T-helper 1 cell treated with Interleukin-12 subunit alpha and Interleukin-12 subunit beta and Interleukin-4 antibody, amounts not matched to agents 30 μg/mL and 1 μg/mL, for 36 hours (primary cell): ENCODE data around the gene DGKD.
"Not testable (repeated sequence)": the region's sequence is repeated elsewhere in the genome, so short reads cannot be mapped to it uniquely, and the experiment has no call there.

Source experiments
- H3K27ac Mint-ChIP-seq: one replicate; pipeline ENCODE4 v1.8.0; 2021; ENCODE audit warnings: mild to moderate bottlenecking, mixed read lengths
- H3K27me3 Mint-ChIP-seq: one replicate; pipeline ENCODE4 v1.8.0; 2021; ENCODE audit warnings: low read depth, mixed read lengths
- H3K36me3 Mint-ChIP-seq: one replicate; pipeline ENCODE4 v1.8.0; 2021; ENCODE audit warnings: low read depth, mixed read lengths
- H3K4me1 Mint-ChIP-seq: one replicate; pipeline ENCODE4 v1.8.0; 2021; ENCODE audit warnings: low read depth, mixed read lengths
- H3K4me3 Mint-ChIP-seq: one replicate; pipeline ENCODE4 v1.8.0; 2021; ENCODE audit warnings: mild to moderate bottlenecking, moderate library complexity, mixed read lengths
- H3K9me3 Mint-ChIP-seq: one replicate; pipeline ENCODE4 v1.8.0; 2021; ENCODE audit warnings: mixed read lengths

The DGKD gene

GRCh38 chr2:233380132-233380895 is 26.0 kb downstream of the DGKD start:
- H3K36me3 Mint-ChIP-seq, result peaks cover 19% of the 10 kb centered on the region
- H3K4me3 Mint-ChIP-seq, result no peak overlapping the region
- H3K9me3 Mint-ChIP-seq, result no peaks in the 10 kb centered on the region
- H3K27ac Mint-ChIP-seq, result no peak overlapping the region
- H3K27me3 Mint-ChIP-seq, result no peaks in the 10 kb centered on the region
- peaks cover 30% of the 10 kb centered on the region for H3K4me1 Mint-ChIP-seq

DNA sequence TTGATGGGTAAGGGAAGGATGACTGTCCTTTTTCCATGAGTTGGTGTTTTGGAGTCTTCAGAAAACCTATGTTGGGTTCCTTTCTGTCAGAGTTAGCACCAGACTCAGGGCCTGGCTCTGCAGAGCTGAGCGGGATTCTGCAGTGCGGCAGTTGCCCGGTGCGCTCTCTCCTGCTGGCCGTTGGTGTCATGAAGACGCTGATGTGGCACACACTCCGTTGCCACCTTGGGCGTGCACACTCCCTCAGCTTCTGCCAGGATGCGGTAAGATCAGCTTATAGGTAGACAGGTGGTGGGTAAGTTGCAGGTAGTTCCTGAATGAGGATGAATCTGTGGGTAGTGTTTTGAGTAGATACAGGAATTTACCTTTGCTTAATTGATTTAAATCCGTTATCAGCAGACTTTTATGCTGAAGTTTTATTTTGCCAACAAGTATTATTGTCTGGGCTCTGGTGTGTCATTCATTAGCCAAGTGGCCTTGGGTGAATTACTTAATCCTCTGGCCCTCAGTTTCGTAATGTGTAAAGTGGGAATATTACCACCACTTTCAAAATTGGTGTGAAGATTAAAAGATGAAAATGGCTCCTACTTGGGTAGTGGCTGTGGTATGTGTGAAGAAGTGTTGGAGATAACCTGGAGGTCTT is 26.8 kb downstream of the DGKD start:
- Mint-ChIP-seq H3K27ac (no peak overlapping the region), H3K4me3 (no peak overlapping the region), H3K4me1 (peaks cover 35% of the 10 kb centered on the region), H3K9me3 (no peaks in the 10 kb centered on the region), H3K36me3 (peaks cover 21% of the 10 kb centered on the region), H3K27me3 (no peaks in the 10 kb centered on the region)

- H3K36me3 Mint-ChIP-seq, result peaks cover 21% of the 10 kb centered on the region
- H3K27ac Mint-ChIP-seq, result no peak overlapping the region
- no peaks in the 10 kb centered on the region for H3K27me3 Mint-ChIP-seq
- no peak overlapping the region for H3K4me3 Mint-ChIP-seq
- peaks cover 36% of the 10 kb centered on the region for H3K4me1 Mint-ChIP-seq
- no peaks in the 10 kb centered on the region for H3K9me3 Mint-ChIP-seq
These were observed 27.3 kb downstream of the DGKD start for GRCh38 chr2:233381638-233381995.

- Mint-ChIP-seq H3K27me3 (no peaks in the 10 kb centered on the region), H3K4me3 (no peak overlapping the region), H3K9me3 (no peaks in the 10 kb centered on the region), H3K4me1 (peaks cover 42% of the 10 kb centered on the region), H3K36me3 (peaks cover 11% of the 10 kb centered on the region), H3K27ac (no peak overlapping the region)
These were observed 29.7 kb downstream of the DGKD start for GRCh38 chr2:233384015-233384414.

DNA sequence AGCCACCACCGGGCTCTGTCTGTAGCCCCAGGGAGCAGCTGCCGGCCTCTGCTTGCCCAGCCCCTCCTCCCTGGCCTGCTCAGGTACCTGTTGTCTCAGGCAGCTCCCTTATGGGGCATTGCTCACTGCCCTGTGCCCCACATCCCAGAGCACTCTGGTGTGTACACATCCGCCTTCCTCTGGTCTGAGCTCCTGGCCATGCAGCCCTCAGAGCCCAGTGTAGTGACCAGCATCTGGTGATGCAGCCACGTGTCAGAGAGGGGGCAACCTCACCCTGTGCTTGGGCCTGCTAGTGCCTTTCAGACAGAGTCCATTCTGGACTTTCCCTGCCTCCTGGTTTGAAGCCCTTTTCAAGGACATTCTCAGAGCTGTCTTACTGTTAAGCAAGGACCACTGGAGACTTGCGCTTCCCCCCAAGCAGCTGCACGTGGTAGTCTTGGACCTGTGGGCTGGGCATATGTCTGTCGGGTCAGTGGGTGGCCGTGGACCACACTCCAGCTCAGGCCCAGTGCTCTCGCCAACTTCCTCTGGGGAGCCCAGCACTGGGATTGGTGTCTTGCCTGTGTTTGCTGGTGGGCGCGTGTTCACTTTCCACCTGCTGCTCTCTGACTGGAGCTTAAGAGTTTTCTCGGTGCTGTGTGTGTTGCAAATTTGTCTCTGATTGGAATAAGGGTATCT is 30.7 kb downstream of the DGKD start:
- Mint-ChIP-seq H3K4me3 (peak overlapping the region; percentile 38), H3K36me3 (peaks cover 8% of the 10 kb centered on the region), H3K4me1 (peaks cover 40% of the 10 kb centered on the region), H3K27me3 (no peaks in the 10 kb centered on the region), H3K27ac (peak overlapping the region; percentile 16), H3K9me3 (no peaks in the 10 kb centered on the region)

DNA sequence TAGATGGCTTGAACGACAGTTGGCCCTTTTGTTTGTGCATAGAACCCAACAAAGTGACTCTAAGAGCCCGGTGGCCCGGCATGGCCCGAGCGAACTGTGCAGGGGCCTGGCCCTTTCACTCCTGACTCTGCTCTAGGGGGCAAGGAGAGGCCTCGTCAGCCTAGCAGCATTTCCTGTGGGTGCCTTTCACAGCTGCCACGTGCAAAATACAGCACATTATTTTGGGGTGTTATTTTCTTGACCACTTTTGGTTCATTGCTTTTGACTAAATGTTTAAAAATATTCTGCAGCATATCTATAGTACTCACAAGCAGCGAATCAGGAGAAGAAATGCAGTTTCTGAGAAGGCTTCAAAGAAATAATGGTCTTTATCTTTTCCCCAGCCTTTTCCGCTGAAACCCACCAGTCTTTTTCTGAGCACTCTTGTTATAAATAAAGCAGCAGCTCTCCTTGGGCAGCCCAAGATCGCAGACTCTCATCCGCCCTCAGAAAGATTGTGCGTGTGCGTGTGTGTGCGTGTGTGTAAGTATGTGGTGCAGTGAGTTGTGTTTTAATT is 31.3 kb downstream of the DGKD start:
- Mint-ChIP-seq H3K27ac (peak overlapping the region; percentile 16), H3K36me3 (peaks cover 14% of the 10 kb centered on the region), H3K27me3 (no peaks in the 10 kb centered on the region), H3K4me3 (peak overlapping the region; percentile 38), H3K9me3 (no peaks in the 10 kb centered on the region), H3K4me1 (peaks cover 38% of the 10 kb centered on the region)

DNA sequence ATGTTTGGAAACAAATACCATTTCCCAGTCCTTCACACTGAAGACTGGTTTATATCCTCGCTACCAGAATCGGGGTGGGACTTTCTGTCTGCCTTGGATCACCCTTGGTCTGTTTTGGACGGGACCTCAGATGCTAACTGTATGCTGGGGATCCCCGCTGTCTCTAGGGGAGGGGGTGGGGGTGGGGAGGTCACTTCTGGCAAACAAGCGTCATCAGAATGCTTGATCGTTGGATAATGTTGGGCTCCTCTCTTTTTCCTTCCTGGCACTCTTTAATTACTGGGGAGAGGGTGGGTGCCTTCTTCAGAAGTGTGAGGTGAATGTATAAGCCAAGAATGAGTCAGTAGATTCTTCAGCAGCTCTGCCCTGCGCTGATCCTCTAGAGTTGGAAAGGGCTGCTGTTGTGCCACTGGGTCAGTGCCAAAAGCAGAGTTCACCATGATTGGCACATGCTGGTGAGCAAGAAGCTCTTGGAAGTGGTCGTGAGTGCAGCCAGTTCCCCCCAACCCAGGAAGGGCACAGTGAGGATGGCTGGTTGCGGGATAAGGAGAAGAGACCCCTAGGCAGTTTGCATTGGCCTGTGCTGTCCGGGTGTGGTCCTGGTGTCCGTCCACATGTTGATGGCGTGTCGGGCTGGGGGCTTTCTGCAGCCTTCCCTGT is 32.2 kb downstream of the DGKD start:
- Mint-ChIP-seq H3K27me3 (no peaks in the 10 kb centered on the region), H3K36me3 (peaks cover 16% of the 10 kb centered on the region), H3K4me1 (peaks cover 31% of the 10 kb centered on the region), H3K4me3 (peak overlapping the region; percentile 11), H3K27ac (no peak overlapping the region), H3K9me3 (no peaks in the 10 kb centered on the region)

- Mint-ChIP-seq H3K36me3 (peaks cover 16% of the 10 kb centered on the region), H3K27ac (no peak overlapping the region), H3K9me3 (no peaks in the 10 kb centered on the region), H3K27me3 (no peaks in the 10 kb centered on the region), H3K4me3 (no peak overlapping the region), H3K4me1 (peaks cover 31% of the 10 kb centered on the region)
These were observed 32.9 kb downstream of the DGKD start for GRCh38 chr2:233387225-233387624.

DNA sequence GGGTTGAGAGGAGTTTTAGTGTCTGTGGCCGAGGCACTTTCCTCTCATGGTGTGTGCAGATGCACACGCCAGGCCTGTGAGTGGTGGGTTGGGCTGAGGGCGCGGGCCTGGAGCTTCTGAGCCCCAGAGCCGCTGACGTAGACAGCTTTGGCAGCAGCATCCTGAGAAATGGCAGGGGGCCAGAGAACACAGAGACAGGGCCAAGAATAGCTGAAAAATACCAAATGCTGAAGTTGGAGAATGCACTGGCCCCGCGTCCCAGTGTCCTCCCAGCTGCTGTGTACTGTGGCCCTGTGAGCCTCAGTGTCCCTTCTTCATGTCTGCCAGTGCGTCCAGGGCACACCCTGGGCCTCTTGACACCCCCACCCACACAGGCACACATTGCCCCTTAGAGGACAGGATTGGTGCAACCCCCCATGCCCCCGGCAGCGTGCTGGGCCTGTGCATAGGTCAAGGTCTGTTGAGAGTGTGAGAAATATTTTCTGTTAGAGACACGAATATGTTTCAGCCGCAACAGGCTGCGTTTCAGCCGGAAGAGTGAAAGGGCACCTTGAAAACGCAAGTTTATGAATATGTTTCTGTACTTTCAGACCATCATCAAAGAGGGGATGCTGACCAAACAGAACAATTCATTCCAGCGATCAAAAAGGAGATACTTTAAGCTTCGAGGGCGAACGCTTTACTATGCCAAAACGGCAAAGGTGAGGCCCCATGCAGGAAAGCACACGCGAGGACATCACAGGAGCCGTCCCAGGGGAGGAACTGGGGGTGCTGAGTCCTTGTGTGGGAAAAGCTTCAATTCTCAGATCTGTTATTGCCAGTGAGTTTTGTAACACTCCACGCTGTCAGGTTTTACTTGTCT is 33.6 kb downstream of the DGKD start:
- H3K9me3 Mint-ChIP-seq, result no peaks in the 10 kb centered on the region
- H3K27me3 Mint-ChIP-seq, result no peaks in the 10 kb centered on the region
- peaks cover 26% of the 10 kb centered on the region for H3K4me1 Mint-ChIP-seq
- peaks cover 14% of the 10 kb centered on the region for H3K36me3 Mint-ChIP-seq
- H3K27ac Mint-ChIP-seq, result no peak overlapping the region
- no peak overlapping the region for H3K4me3 Mint-ChIP-seq

GRCh38 chr2:233389601-233390125 is 35.4 kb downstream of the DGKD start:
- Mint-ChIP-seq H3K9me3 (no peaks in the 10 kb centered on the region), H3K4me3 (no peak overlapping the region), H3K36me3 (peaks cover 12% of the 10 kb centered on the region), H3K4me1 (peaks cover 21% of the 10 kb centered on the region), H3K27me3 (no peaks in the 10 kb centered on the region), H3K27ac (no peak overlapping the region)

- Mint-ChIP-seq H3K27ac (no peak overlapping the region), H3K4me3 (no peak overlapping the region), H3K36me3 (peaks cover 16% of the 10 kb centered on the region), H3K27me3 (no peaks in the 10 kb centered on the region), H3K4me1 (peaks cover 31% of the 10 kb centered on the region), H3K9me3 (no peaks in the 10 kb centered on the region)
These were observed 41.4 kb downstream of the DGKD start for GRCh38 chr2:233395687-233396086.

GRCh38 chr2:233396726-233397665 is 42.7 kb downstream of the DGKD start:
- H3K27me3 Mint-ChIP-seq, H3K27ac Mint-ChIP-seq, H3K9me3 Mint-ChIP-seq, H3K4me3 Mint-ChIP-seq: not testable (repeated sequence)
- Mint-ChIP-seq H3K36me3 (peaks cover 12% of the 10 kb centered on the region), H3K4me1 (peaks cover 35% of the 10 kb centered on the region)
